Measurements from ENCODE around the gene PIK3CB. TPM values are rescaled to one million over a fixed set of nuclear protein-coding genes. Genes with fewer than 3 reads are reported as not detected.

Gene PIK3CB
- total RNA-seq, 1 experiment from 2014 or later = 35.6 TPM

DNA sequence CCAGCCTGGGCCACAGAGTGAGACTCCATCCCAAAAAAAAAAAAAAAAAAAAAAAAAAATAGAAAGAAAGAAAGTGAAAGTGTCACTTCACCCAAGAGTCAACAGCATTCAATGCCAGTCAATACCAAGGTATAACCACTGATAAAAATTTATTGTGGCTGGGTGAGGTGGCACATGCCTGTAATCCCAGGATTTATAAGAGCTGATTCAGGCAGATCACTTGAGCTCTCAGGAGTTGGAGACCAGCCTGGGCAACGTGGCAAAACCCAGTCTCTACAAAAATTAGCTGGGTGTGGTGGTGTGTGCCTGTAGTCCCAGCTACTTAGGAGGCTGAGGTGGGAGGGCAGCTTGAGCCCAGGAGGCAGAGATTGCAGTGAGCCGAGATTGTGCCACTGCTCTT is 46.5 kb upstream of the PIK3CB start:
- Mint-ChIP-seq H3K9me3 (no peaks in the 10 kb centered on the region), H3K27me3 (ENCODE audit: low read depth) (peaks cover 4% of the 10 kb centered on the region), H3K4me3 (no peak overlapping the region), H3K4me1 (peaks cover 7 to 8% of the 10 kb centered on the region in 2 experiments), H3K27ac (no peak overlapping the region), H3K36me3 (ENCODE audit: insufficient read depth in 1 of 3, low read depth in 3 of 3) (no peaks in the 10 kb centered on the region)
- Histone ChIP-seq H3K27ac (ENCODE audit: insufficient read length, low read depth, low read length) (no peak overlapping the region), H4K8ac (replicated peaks; ENCODE audit: insufficient read length, low read depth, low read length) (no peak overlapping the region), H3K9ac (ENCODE audit: extremely low read depth, insufficient read length, low read length) (no peak overlapping the region), H3K23me2 (ENCODE audit: insufficient read length, low read depth, low read length, poor library complexity, severe bottlenecking) (no peaks in the 10 kb centered on the region), H2BK12ac (ENCODE audit: insufficient read length, low read depth, low read length) (no peak overlapping the region), H3K9me3 (ENCODE audit: control insufficient read depth, low read depth, low read length) (no peaks in the 10 kb centered on the region), H4K5ac (ENCODE audit: insufficient read length, low read depth, low read length) (no peak overlapping the region), H2AFZ (ENCODE audit: low read length) (no peak overlapping the region), H3K56ac (ENCODE audit: insufficient read length, low read depth, low read length) (no peak overlapping the region), H3K79me1 (ENCODE audit: insufficient read depth, low read depth, low read length, poor library complexity, severe bottlenecking) (no peaks in the 10 kb centered on the region), H4K91ac (ENCODE audit: insufficient read length, low read depth, low read length) (no peak overlapping the region), H2BK120ac (ENCODE audit: low read depth, low read length, poor library complexity, severe bottlenecking) (no peak overlapping the region), H3K4me2 (ENCODE audit: insufficient read depth, insufficient read length, low read length) (no peak overlapping the region), H3K27me3 (ENCODE audit: insufficient read depth, low read length) (no peaks in the 10 kb centered on the region), H3K18ac (ENCODE audit: insufficient read length, low read depth, low read length) (no peak overlapping the region), H3K14ac (ENCODE audit: insufficient read depth, low read length) (no peak overlapping the region), H4K20me1 (ENCODE audit: control insufficient read depth, insufficient read depth, insufficient read length) (no peaks in the 10 kb centered on the region), H3K4ac (ENCODE audit: low read depth, low read length) (no peak overlapping the region), H2BK20ac (ENCODE audit: low read depth, low read length, poor library complexity, severe bottlenecking) (no peak overlapping the region), H2BK5ac (ENCODE audit: insufficient read length, low read length) (no peak overlapping the region), H2BK15ac (ENCODE audit: low read depth, low read length) (no peak overlapping the region), H3T11ph (ENCODE audit: low read length) (no peak overlapping the region), H3K4me1 (ENCODE audit: insufficient read depth, low read length) (no peaks in the 10 kb centered on the region), H3K79me2 (ENCODE audit: insufficient read depth, low read length) (no peaks in the 10 kb centered on the region), H2AK5ac (ENCODE audit: insufficient read length, low read length) (no peak overlapping the region), H3K23ac (ENCODE audit: insufficient read length, low read depth, low read length) (no peak overlapping the region)
- TF ChIP-seq CTCF (conservative IDR thresholded peaks at IDR 0.05) = no peak
- no CpG with 5 or more reads among the region's 2 CpGs for WGBS (ENCODE audit: extremely low coverage, insufficient read length, low lambda C conversion rate)
- no peak for DNase-seq
